BLaER1 treated with 17β-estradiol and CSF1 and Interleukin-3, amounts not matched to agents 10 nM and 100 nM (cell line): Measurements from ENCODE around the gene TMEM138.

Source experiments
- H3K27ac ChIP-seq, 11 experiments: shearing (Covaris generic); formaldehyde crosslinking; 2 replicates each; pipeline ENCODE4 v1.8.1; 2022
- H3K27me3 ChIP-seq, 11 experiments: shearing (Covaris generic); formaldehyde crosslinking; 2 replicates each; pipeline ENCODE4 v1.8.1; 2022
- H3K36me3 ChIP-seq, 11 experiments: shearing (Covaris generic); formaldehyde crosslinking; 2 replicates each; pipeline ENCODE4 v1.8.1; 2022
- H3K4me1 ChIP-seq, 10 experiments: shearing (Covaris generic); formaldehyde crosslinking; 2 replicates each; pipeline ENCODE4 v1.8.1; 2022
- H3K4me2 ChIP-seq, 11 experiments: shearing (Covaris generic); formaldehyde crosslinking; 2 replicates each; pipeline ENCODE4 v1.8.1; 2022
- H3K4me3 ChIP-seq, 10 experiments: shearing (Covaris generic); formaldehyde crosslinking; 2 replicates each; pipeline ENCODE4 v1.8.1; 2022
- H3K9ac ChIP-seq, 11 experiments: shearing (Covaris generic); formaldehyde crosslinking; 2 replicates each; pipeline ENCODE4 v1.8.1; 2022
- H3K9me3 ChIP-seq, 11 experiments: shearing (Covaris generic); formaldehyde crosslinking; replicated peaks in 1 of 11; 2 replicates each; pipeline ENCODE4 v1.8.1; 2022
- H4K20me1 ChIP-seq, 11 experiments: shearing (Covaris generic); formaldehyde crosslinking; 2 replicates each; pipeline ENCODE4 v1.8.1; 2022
- Cebpa-rat ChIP-seq, 11 experiments: shearing (Covaris generic); IDR thresholded peaks; 2 replicates each; pipeline ENCODE4 v1.8.1; 2022

Gene TMEM138

GRCh38 chr11:61413496-61413895 is 51.3 kb downstream of the TMEM138 start:
- H3K4me3 ChIP-seq: no peak overlapping the region
- H4K20me1 ChIP-seq: peaks cover 30 to 100% (median 69%) of the 10 kb centered on the region in 11 experiments
- H3K27me3 ChIP-seq: no peaks in the 10 kb centered on the region
- no peak for TF ChIP-seq Cebpa-rat (IDR thresholded peaks at IDR 0.05)
- peaks cover 10 to 42% (median 23%) of the 10 kb centered on the region in 10 experiments; a peak in 19 of 20 replicates for H3K4me1 ChIP-seq
- H3K36me3 ChIP-seq: peaks cover 100% of the 10 kb centered on the region in 11 experiments
- H3K9ac ChIP-seq: no peak overlapping the region
- no peak overlapping the region for H3K27ac ChIP-seq
- no peaks in the 10 kb centered on the region for H3K9me3 ChIP-seq
- H3K4me2 ChIP-seq: no peak overlapping the region

- Histone ChIP-seq H4K20me1 (peaks cover 41 to 100% (median 74%) of the 10 kb centered on the region in 11 experiments), H3K4me2 (peak overlapping the region in 10 of 11 experiments; percentile 6 to 55 (median 24); a peak in 11 of 22 replicates), H3K4me3 (no peak overlapping the region), H3K9ac (peak overlapping the region in 2 of 11 experiments; percentile 12 to 14; a peak in 2 of 22 replicates), H3K27me3 (no peaks in the 10 kb centered on the region), H3K9me3 (no peaks in the 10 kb centered on the region), H3K4me1 (peaks cover 10 to 50% (median 25%) of the 10 kb centered on the region in 10 experiments; a peak in 19 of 20 replicates), H3K36me3 (peaks cover 100% of the 10 kb centered on the region in 11 experiments), H3K27ac (peak overlapping the region in 5 of 11 experiments; percentile 9 to 31 (median 19); a peak in 7 of 22 replicates)
- TF ChIP-seq Cebpa-rat (IDR thresholded peaks at IDR 0.05): no peak
Observed at GRCh38 chr11:61414547-61414946, 52.4 kb downstream of the TMEM138 start.

GRCh38 chr11:61415381-61415780 is 53.2 kb downstream of the TMEM138 start:
- Histone ChIP-seq H3K4me3 (no peak overlapping the region), H4K20me1 (peaks cover 49 to 100% (median 76%) of the 10 kb centered on the region in 11 experiments), H3K36me3 (peaks cover 100% of the 10 kb centered on the region in 11 experiments), H3K9me3 (no peaks in the 10 kb centered on the region), H3K27ac (no peak overlapping the region), H3K9ac (0 out of 22 replicates have a peak overlapping the region, but pooled peaks of 1 of the 11 experiments have one; percentile 12), H3K27me3 (no peaks in the 10 kb centered on the region), H3K4me1 (peaks cover 10 to 50% (median 25%) of the 10 kb centered on the region in 10 experiments; a peak in 19 of 20 replicates), H3K4me2 (peak overlapping the region in 5 of 11 experiments; percentile 25 to 55 (median 39); a peak in 5 of 22 replicates)
- no peak for TF ChIP-seq Cebpa-rat (IDR thresholded peaks at IDR 0.05)

GRCh38 chr11:61416941-61417340 is 54.8 kb downstream of the TMEM138 start:
- peaks cover 100% of the 10 kb centered on the region in 11 experiments for H3K36me3 ChIP-seq
- no peak for TF ChIP-seq Cebpa-rat (IDR thresholded peaks at IDR 0.05)
- peak overlapping the region in 1 of 11 experiments; percentile 45; a peak in 2 of 22 replicates for H3K4me2 ChIP-seq
- peaks cover 62 to 100% (median 86%) of the 10 kb centered on the region in 11 experiments for H4K20me1 ChIP-seq
- peak overlapping the region in 4 of 11 experiments; percentile 27 to 53 (median 36); a peak in 6 of 22 replicates for H3K27ac ChIP-seq
- no peaks in the 10 kb centered on the region for H3K27me3 ChIP-seq
- H3K4me3 ChIP-seq: no peak overlapping the region
- H3K9me3 ChIP-seq: no peaks in the 10 kb centered on the region
- H3K4me1 ChIP-seq: peaks cover 10 to 50% (median 25%) of the 10 kb centered on the region in 10 experiments; a peak in 19 of 20 replicates
- 0 out of 22 replicates have a peak overlapping the region, but pooled peaks of 1 of the 11 experiments have one; percentile 15 for H3K9ac ChIP-seq

GRCh38 chr11:61417670-61418069 is 55.5 kb downstream of the TMEM138 start:
- Histone ChIP-seq H3K4me1 (peaks cover 10 to 50% (median 25%) of the 10 kb centered on the region in 10 experiments; a peak in 19 of 20 replicates), H3K27ac (peak overlapping the region in 6 of 11 experiments; percentile 6 to 53 (median 46); a peak in 9 of 22 replicates), H4K20me1 (peaks cover 69 to 100% (median 88%) of the 10 kb centered on the region in 11 experiments), H3K36me3 (peaks cover 100% of the 10 kb centered on the region in 11 experiments), H3K9me3 (no peaks in the 10 kb centered on the region), H3K4me3 (no peak overlapping the region), H3K27me3 (no peaks in the 10 kb centered on the region), H3K9ac (peak overlapping the region in 4 of 11 experiments; percentile 15 to 37 (median 24); a peak in 3 of 22 replicates), H3K4me2 (peak overlapping the region in 5 of 11 experiments; percentile 12 to 45 (median 15); a peak in 7 of 22 replicates)
- TF ChIP-seq Cebpa-rat (IDR thresholded peaks at IDR 0.05): 0 out of 22 replicates have a peak, but pooled peaks of 1 of the 11 experiments have one; percentile 10

- H4K20me1 ChIP-seq: peaks cover 74 to 100% (median 88%) of the 10 kb centered on the region in 11 experiments
- peak overlapping the region in 4 of 11 experiments; percentile 12 to 45 (median 22); a peak in 6 of 22 replicates for H3K4me2 ChIP-seq
- H3K27me3 ChIP-seq: no peaks in the 10 kb centered on the region
- peak overlapping the region in 5 of 11 experiments; percentile 16 to 37 (median 24); a peak in 3 of 22 replicates for H3K9ac ChIP-seq
- TF ChIP-seq Cebpa-rat (IDR thresholded peaks at IDR 0.05): no peak
- peaks cover 99 to 100% (median 100%) of the 10 kb centered on the region in 11 experiments for H3K36me3 ChIP-seq
- H3K9me3 ChIP-seq: no peaks in the 10 kb centered on the region
- H3K27ac ChIP-seq: peak overlapping the region in 5 of 11 experiments; percentile 6 to 53 (median 47); a peak in 7 of 22 replicates
- peaks cover 10 to 50% (median 25%) of the 10 kb centered on the region in 10 experiments; a peak in 19 of 20 replicates for H3K4me1 ChIP-seq
- no peak overlapping the region for H3K4me3 ChIP-seq
Observed at GRCh38 chr11:61418136-61418535, 56.0 kb downstream of the TMEM138 start.
